Measurements from ENCODE around the gene ERN1.

- no peak for TF ChIP-seq EZH2 (IDR thresholded peaks at IDR 0.05; ENCODE audit: borderline replicate concordance, low read depth, low read length, severe bottlenecking)
- TF ChIP-seq CTCF (IDR thresholded peaks at IDR 0.05; ENCODE audit: borderline replicate concordance, extremely low read depth, low read length, poor library complexity, severe bottlenecking), result no peak
Observed at GRCh38 chr17:64073771-64074703, 55.9 kb downstream of the ERN1 start.

Measured in DND-41 (cell line).